GM19397 (cell line): ENCODE measurements around the gene KLHL21.

Experiments
- ATAC-seq: cut with Tn5 transposase; IDR thresholded peaks from one replicate; pipeline ENCODE4 v1.9.1; 2021; ENCODE audit warnings: mild to moderate bottlenecking, moderate library complexity; ENCODE audit not compliant: unreplicated experiment

The KLHL21 gene

DNA sequence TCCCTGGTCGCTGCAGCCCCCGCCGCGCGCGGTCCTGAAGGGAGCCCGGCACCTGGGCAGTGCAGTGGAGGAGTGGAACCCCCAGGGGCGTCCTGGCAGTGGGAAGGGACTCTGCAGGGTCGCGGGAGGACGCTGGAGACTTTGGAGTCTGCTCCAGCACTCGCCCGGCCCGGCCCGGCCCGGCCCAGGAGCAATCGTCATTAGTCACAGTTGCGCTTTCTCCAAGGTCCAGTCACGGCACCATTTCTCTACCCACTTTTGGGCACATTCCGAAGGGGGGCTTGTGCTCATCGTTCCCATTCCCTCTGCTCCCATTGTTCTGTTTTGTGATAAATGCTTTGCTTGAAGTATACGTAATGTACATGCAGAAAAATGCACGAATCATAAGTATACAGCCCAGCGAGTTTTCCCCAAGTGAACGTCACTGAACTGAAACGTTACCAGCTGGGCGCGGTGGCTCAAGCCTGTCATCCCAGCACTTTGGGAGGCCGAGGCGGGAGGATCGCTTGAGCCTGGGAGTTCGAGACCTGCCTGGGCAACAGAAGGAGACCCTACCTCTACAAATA, 23.0 kb upstream of the KLHL21 start:
- ATAC-seq: peak; percentile 38

- peak; percentile 88 for ATAC-seq
These were observed 22.3 kb upstream of the KLHL21 start, which contains the start of gene THAP3 for GRCh38 chr1:6624710-6625583. Gene THAP3 (plus strand): TSS chr1:6624868. CDS start chr1:6625219, 351 bp downstream.

DNA sequence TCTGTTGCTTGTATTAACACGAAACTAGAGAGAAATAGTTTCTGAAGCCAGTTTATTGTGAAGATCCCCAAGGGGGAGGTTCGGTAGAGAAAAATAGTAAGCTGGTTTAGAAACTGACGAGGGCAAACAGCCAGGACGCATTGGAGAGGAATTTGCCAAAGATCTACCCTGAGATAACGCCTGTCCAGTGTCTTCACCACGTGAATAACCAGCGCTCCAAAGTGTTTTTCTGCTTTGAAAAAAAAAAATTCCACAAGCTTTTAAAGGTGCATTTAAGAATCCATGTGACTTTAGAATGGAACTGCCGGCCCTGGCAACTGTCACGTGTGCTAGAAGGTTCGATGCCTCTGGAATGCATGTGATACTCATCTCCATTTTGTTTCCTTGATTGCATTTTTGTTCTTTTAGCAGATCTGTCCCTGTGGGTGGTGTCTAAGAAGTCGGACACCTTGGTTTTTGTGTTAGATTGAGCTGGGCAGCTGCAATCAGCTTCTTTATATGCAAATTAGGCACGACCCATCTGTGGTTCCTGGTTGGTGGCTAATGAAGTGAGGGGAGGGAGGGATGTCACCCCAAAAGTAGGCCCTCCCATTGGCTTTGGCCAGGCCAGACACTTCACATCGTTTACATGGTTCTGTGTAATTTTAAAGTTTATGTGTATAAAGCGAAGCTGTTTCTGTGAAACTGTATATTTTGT, 20.7 kb upstream of the KLHL21 start:
- ATAC-seq: no peak

GRCh38 chr1:6622396-6623152, 19.9 kb upstream of the KLHL21 start:
- ATAC-seq: no peak

- no peak for ATAC-seq
These were observed 19.0 kb upstream of the KLHL21 start for GRCh38 chr1:6621429-6622391.

DNA sequence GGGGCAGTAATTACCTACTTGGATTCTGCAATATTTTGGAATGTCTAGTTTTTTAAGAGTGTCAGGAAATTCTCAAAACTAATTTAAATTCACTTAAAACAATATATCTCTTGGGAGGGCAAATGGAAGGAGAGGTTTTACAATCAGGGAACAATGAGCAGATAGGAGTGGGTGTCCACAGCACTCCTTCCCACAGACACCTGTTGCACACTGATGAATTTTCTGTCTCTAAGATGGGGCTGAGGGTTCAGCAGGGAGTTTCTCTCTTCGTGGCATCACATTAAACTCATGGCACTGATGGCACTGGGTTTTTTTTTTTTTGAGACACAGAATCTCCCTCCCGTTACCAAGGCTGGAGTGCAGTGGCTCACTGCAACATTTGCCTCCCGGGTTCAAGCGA, 16.4 kb upstream of the KLHL21 start:
- no peak for ATAC-seq

DNA sequence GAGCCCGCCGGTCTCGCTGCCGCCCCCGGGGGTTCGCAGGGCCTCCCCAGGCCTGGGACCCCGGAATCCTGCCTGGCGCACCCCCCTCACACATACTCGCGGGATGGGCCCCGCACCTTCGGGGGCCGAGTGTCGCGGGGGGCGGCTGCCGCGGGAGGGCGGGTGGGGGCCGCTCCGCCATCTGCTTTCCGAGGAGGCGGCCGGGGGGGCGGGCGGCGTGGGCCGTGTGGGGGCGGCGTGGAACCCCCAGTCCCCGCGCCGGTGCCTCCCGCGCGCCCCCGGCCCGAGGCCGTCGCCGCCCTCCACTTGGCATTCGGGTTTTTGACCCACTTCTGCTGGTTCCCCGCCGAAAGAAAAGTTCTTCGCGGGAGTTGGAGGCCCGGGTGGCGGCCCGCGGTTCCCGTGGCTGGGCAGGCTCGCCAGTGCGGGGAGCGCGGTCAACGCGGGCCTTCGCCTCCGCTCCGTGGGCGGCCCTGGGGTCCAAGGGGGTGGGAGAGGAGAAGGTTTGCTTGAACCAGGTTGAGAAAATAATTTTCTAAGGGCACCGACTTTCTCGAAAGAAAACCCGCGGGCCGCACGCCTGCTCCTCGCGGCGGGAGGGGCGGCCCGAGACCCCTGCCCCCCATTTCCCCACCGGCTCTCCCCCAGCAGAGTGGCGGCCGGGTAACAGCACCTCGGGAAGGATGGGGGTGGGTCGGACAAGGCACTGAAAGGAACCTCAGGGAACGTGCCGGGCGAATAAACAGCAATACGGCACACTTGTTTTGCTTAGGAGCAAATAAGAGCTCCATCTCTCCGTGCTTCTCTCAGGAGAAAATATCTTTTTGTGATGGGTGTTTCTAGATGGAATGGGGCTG, 12.5 kb upstream of the KLHL21 start:
- no peak for ATAC-seq

DNA sequence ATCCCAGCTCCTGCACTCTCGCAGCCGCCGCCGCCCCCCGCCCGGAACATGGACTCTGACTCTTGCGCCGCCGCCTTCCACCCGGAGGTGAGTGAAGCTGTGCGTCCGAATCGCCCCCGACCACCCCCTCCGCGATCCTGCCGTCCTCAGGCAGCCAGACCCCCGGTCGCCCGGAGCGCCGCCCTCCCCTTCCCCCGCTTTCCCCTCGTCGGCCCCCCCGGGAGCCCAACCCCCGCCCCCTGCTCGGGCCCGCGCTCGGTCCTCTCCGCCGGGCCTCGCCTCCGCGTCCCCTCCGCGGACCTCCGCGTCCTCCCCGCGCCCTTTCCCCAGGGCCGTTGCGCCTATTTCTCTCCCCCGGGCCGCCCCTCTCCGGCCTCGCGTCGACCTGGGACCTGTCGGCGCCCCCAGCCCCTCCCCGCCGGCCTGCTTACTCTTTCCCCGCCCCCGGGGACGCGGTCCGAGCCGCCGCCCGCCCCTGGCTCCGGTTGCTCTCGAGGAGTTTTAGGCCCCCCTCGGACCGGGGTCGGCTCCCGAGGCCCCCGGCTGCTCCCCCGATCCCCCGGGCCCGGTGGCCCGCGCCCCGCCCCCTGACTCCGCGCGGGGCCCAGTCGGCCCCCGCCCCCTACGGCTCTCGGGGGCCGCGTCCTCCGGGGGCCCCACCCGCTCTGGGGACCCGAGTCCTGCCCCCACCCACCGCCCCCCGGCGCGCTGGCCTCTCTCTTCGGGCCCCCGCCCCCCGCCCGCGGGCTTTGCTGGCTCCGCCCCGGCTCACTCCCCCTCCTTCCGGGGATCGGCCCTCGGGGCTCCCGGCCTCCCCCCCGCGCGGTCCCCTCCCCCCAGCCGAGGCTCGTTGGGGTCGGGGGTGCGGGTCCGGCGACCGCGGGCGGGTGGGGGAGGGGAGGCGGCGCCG, 11.6 kb upstream of the KLHL21 start:
- ATAC-seq: no peak

- ATAC-seq: peak; percentile 88
These were observed 10.8 kb upstream of the KLHL21 start, which contains the start of gene PHF13 for GRCh38 chr1:6613361-6614018. Gene PHF13 (plus strand): TSS chr1:6613731. CDS start chr1:6614067, 336 bp downstream.

- ATAC-seq: peak; percentile 32
These were observed 10.1 kb upstream of the KLHL21 start for GRCh38 chr1:6612641-6613360.

DNA sequence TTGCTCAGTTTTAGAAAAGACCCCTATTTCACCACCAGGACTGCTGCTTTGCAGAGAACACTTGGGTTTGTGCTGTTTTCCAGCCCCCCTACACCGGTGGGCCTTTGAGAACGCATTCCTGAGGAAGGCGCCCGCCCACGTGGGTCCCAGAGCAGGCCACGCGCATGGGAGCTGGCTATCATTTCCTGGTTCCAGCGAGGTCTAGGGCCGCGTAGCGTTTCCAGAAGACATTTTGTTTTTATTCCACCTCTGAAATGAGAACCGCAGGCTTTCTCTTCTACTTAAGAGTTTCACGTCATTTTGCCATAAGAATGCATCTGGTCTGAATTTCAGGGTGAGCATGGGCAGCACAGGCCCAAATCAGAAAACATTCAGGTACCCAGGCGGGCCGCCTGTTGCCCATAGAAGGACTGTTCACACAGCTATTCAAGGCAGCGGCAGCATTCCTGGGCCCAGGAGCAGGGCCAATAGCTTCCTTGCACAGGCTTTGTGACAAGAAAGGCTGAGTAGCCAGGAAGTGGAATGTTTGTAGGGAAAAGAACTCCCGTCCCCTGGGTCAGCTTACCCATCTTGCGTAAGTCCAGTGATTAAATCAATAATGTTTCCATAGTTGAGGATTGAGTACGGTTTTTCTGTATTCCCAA, 1.4 kb upstream of the KLHL21 start:
- ATAC-seq: no peak

- peak; percentile 28 for ATAC-seq
These were observed 707 bp upstream of the KLHL21 start for GRCh38 chr1:6603238-6603914.

GRCh38 chr1:6601923-6602668, 573 bp downstream of the KLHL21 start:
- ATAC-seq: peak; percentile 12

DNA sequence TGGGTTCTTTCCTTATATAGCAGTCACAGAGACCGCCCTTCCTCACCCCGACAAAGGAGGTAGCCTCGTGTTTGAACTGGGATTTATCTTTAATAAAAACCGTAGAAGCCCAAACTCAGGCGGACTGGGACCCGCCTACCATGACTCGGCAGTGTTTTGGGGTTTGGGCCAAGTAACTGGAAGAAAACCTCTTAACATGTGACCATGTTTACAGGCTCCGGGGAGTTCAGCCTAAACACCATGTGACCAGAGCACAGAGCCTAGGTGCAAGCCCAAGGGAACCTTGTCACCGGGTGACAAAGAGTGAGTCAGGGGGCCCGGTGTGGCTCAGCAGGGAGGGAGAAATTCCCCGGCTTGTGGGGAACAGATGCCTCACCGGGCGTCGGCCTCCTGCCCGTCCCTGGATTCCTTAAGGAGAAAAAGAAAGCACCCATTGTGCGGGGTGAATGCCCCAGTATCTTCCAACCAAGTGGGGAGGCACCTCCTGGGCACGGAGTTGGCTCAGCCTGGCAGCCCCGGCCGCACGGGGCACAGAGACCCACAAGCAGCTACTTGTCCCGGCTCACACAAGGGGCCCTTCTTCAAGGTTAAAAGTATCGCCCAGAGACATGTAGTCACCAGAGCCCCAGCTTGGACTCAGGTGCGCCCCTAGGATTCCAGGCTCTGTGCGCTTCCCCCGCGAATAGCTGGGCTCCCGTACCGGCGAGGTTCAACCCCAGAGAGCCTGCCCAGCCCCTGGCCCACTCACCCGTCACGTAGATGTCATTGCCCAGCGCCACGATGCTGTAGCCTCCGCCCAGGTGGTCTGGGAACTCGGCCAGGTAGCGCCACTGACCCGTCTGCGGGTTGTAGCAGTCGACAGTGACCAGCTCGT, 1.4 kb downstream of the KLHL21 start:
- no peak for ATAC-seq
